Fibroblast of the aortic adventitia (primary cell): ENCODE data around the gene OASL. TPM values are rescaled to one million over a fixed set of nuclear protein-coding genes. Genes with fewer than 3 reads are reported as not detected.

Source experiments
- DNase-seq: peaks from one replicate; pipeline ENCODE4 v3.0.0-alpha.2; 2010; ENCODE audit warnings: low read depth
- H3K4me3 ChIP-seq: 2 replicates; pipeline ENCODE4 v1.5.1; 2011; ENCODE audit warnings: low read depth, mild to moderate bottlenecking, control low read depth, low read length, moderate library complexity
- total RNA-seq: library from RNA; depleted of rRNA; stranded (reverse); fragments of >200 nt; gene quantifications from 2 replicates; pipeline ENCODE4 v1.2.3, GENCODE V29; 2012; ENCODE audit warnings: low replicate concordance
- TF ChIP-seq, protein P1 (sequence below): IDR thresholded peaks from 2 replicates; pipeline ENCODE4 v1.5.1; 2011; ENCODE audit warnings: mild to moderate bottlenecking, low read length, control low read depth, inconsistent platforms; ENCODE audit not compliant: insufficient read depth

The OASL gene
- total RNA-seq, 1 donor: not detected

DNA sequence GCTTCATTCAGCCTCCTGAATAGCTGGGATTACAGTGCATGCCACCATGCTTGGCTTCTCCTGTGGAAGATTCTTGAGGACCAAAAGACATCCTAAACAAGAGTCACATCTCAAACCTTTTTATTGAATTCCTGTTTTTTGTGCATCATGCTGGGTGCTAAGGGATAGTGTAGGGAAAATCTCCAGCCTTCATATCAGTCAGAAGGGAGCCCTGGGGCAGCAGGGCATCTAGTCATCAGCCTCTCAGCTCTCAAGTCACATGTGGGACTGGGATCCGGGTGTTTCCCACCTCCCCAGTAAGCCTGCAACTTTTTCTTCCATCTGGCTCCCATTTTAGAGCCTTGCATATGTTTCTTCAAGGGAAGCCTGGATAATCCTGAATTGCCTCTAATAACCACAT lies 25.1 kb upstream of the OASL start:
- no peak for DNase-seq
- TF ChIP-seq, protein P1, sequence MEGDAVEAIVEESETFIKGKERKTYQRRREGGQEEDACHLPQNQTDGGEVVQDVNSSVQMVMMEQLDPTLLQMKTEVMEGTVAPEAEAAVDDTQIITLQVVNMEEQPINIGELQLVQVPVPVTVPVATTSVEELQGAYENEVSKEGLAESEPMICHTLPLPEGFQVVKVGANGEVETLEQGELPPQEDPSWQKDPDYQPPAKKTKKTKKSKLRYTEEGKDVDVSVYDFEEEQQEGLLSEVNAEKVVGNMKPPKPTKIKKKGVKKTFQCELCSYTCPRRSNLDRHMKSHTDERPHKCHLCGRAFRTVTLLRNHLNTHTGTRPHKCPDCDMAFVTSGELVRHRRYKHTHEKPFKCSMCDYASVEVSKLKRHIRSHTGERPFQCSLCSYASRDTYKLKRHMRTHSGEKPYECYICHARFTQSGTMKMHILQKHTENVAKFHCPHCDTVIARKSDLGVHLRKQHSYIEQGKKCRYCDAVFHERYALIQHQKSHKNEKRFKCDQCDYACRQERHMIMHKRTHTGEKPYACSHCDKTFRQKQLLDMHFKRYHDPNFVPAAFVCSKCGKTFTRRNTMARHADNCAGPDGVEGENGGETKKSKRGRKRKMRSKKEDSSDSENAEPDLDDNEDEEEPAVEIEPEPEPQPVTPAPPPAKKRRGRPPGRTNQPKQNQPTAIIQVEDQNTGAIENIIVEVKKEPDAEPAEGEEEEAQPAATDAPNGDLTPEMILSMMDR: no peak
- H3K4me3 ChIP-seq: no peak overlapping the region

DNA sequence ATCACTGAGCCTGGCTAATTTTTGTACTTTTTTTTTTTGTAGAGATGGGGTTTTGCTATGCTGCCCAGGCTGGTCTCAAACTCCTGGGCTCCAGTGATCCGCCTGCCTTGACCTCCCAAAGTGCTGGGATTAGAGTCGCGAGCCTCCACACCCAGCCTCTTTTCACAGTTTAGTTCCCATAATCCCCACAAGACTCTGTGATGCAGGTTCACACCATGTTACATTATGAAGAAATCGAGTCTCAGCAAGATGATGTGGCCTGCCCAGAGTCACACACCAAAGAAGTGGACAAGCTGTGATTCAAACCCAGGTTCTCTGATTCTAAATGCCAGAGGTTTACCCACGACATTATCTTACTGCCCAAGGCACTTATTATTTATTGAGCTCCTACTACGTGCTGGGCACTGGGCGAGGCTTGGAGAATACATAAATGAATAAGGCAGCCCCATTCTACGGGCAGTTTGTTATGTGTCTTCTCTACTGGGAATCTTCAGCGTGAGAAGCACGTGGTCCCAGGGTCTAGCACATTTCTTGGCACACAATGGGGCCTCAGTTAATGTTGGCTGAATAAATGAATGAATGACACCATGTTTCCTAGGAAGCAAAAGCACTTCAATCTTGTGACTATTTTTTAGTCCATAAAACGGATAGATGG lies 23.5 kb upstream of the OASL start:
- TF ChIP-seq, protein P1: no peak
- no peak for DNase-seq
- H3K4me3 ChIP-seq: no peak overlapping the region

DNA sequence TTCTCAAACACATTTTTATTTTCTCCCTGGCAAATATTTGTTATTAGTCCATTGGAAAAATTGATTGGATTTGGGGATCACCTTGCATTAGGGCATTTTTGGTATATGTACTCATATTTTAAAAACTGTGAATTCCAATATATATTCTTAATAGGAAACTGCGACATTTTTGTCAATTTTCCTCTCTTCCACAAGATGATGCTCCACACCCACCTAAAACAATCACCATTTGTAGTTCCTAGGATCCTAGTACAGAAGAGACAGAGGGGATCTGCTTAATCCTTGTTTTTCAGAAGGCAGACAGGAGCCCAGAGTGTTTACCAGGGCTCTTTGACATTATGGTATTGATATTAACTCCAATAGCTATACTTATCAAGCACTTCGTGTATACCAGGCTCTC lies 22.8 kb upstream of the OASL start:
- TF ChIP-seq, protein P1: peak; percentile 41
- H3K4me3 ChIP-seq: no peak overlapping the region
- peak; percentile 43 for DNase-seq

DNA sequence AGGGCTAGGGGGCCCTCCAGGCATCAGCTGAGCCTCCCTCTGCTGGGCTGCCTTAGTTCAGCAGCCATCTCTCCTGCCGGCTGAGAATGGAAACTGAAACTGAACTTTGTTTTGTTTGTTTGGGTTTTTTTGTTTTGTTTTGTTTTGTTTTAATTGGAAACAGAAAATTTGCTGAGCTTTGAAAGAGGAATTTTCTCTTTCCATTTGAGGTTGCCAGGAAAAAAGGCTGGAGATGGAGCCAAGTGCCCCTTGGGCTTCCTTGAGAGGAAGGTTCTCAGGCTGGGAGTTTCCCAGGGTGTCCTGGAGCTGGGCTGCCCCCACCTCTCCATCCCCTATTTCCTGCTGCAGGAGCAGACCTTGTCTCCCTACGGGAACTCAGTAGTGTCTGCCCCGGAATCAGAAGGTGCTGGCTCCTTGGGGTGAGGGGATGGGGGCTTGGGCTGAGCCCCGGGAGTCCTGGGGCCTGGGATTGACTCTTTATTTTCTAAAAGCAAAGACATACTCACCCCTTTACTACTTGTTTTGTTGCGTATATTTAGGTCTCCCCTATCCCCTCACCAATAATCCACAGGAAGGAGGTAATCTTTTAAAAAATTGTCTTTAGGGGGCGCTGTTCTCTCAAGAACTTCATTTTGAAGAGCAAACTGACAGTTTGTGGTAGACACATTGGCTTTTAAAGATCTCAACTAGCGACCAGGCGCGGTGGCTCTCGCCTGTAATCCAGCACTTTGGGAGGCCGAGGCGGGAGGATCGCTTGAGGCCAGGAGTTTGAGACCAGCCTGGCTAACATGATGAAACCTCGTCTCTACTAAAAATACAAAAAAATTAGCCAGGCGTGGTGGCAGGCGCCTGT lies 21.3 kb upstream of the OASL start:
- DNase-seq: peak; percentile 38

DNA sequence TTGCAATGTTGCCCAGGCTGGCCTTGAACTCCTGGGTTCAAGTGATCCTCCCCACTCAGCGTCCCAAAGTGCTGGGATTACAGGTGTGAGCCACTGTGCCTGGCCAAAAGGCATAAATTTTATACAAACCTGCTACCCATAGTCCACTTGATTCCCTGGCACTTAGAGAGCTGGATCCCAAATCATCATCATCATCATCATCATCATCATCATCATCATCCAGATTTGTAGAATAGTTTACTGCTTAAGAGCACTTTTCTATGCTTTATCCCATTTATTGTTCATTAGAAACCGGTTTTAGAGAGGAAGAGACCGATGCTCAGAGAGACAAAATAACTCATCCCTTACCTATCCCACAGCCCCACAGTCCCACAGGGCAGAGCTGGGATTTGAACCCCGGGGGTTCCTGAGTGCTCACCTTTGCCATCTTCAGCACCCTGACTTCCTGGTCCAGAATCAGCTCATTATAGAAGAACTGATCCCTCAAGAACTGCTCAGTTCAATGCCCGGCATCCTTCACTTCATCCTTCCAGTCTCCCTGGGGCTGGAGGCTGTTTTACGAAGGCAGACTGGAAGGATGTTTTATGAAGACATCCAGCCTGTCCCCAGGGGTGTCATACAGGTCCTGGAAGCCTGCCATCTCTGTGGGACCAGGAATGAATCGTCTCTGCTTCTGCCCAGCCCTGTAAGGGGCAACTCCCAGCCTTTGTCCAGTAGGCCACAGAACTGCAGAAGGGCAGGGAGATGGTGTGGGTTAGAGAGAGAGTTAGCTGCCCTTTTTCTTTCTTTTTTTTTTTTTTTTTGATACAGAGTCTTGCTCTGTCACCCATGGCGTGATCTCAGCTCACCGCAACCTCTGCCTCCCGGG lies 20.2 kb upstream of the OASL start:
- no peak for DNase-seq
- TF ChIP-seq, protein P1: no peak
- no peak overlapping the region for H3K4me3 ChIP-seq

More for the DNA sequence above, 21.3 kb upstream of the OASL start:
- TF ChIP-seq, protein P1: peak; percentile 57
- peak overlapping the region; percentile 6 for H3K4me3 ChIP-seq

DNA sequence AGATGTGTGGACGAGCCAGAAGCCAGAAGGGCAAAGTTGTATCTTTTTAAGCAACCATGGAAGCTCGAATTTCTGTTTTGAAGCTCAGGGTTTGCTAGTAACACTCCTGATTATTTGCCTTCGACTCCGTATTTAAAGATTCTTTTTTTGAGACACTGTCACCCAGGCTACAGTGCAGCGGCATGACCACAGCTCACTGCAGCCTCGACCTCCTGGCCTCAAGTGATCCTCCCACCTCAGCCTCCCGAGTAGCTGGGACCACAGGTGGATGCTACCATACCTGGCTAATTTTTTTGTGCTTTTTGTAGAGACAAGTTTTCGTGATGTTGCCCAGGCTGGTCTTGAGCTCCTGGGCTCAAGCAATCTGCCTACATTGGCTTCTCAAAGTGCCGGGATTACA lies 18.7 kb upstream of the OASL start:
- TF ChIP-seq, protein P1: no peak
- no peak for DNase-seq
- H3K4me3 ChIP-seq: no peak overlapping the region
